ENCODE results near the gene ZSWIM6.

Gene ZSWIM6

DNA sequence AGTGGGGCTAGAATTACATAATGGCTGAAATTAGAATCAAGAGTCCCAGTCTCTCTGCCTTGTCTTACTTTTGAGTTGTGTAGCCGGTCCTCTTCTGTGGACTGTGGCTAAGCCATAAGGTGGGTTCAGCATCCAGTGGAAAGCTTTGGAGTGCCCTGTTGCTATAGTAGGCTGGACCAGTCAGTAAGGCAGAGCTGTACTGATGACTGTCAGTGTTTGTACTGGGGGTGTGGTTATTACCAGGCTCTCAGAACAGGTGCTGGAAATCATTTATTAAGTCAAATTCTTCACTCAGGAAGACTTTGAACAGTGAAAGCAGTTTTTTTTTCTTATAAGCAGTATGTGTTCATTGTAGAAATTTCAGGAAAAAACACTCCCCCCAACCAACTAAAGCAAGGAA, 129.4 kb downstream of the ZSWIM6 start:
- H3K9me3 ChIP-seq (ENCODE audit: control insufficient read depth, insufficient read depth, low read length), result no peaks in the 10 kb centered on the region
- no peaks in the 10 kb centered on the region for H3K36me3 ChIP-seq (ENCODE audit: insufficient read depth, low read length)
- H3K4me1 ChIP-seq (ENCODE audit: insufficient read depth, low read length), result peaks cover 5% of the 10 kb centered on the region; the same call in 1 of the 2 replicates
- no peak overlapping the region for H3K9ac ChIP-seq (ENCODE audit: low read depth, low read length)

DNA sequence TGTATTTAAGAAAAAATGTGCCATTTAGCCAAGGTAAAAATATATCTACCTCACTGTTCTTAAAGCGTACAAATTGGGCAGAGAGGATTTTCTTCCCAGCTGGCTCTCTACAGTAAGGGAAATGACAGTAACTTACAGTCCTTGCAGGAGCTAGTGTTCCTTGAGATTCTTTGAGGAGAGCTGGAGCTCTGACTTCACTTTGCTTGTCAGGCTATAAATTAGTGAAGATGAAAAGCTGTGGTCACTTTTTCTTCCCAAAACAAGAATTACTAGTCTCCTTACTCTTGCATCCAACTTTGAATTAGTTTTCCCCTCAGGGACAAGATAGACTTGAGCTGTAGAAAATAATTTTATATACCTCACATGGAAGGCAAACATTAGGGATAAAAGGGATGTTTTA, 129.9 kb downstream of the ZSWIM6 start:
- Histone ChIP-seq H3K36me3 (ENCODE audit: insufficient read depth, low read length) (no peaks in the 10 kb centered on the region), H3K9me3 (ENCODE audit: control insufficient read depth, insufficient read depth, low read length) (no peaks in the 10 kb centered on the region), H3K4me1 (ENCODE audit: insufficient read depth, low read length) (0 out of 2 replicates have a peak, but pooled peaks cover 2% of the 10 kb centered on the region), H3K9ac (ENCODE audit: low read depth, low read length) (no peak overlapping the region)

DNA sequence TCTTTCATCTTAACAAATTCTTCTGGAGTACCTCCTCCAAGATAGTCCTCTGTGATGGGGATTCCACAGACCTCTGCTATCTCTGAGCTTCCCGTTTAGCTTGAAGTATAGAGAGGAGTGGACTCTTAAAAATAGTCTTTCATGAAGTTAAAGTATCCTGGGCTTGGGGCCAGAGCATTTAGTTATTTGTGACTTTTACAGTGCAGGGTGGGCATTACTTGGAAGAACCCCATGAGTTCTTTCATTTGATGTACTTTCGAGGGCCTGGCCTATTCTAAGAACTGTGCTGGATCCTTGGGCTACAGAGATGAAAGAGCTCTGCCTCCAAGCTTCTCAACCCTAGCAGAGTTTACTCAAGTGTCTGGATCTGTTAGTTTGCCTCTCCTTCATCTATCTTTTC, 131.5 kb downstream of the ZSWIM6 start:
- H3K9ac ChIP-seq (ENCODE audit: low read depth, low read length), result no peak overlapping the region
- no peaks in the 10 kb centered on the region for H3K36me3 ChIP-seq (ENCODE audit: insufficient read depth, low read length)
- H3K4me1 ChIP-seq (ENCODE audit: insufficient read depth, low read length), result peaks cover 15% of the 10 kb centered on the region
- H3K9me3 ChIP-seq (ENCODE audit: control insufficient read depth, insufficient read depth, low read length), result no peaks in the 10 kb centered on the region

DNA sequence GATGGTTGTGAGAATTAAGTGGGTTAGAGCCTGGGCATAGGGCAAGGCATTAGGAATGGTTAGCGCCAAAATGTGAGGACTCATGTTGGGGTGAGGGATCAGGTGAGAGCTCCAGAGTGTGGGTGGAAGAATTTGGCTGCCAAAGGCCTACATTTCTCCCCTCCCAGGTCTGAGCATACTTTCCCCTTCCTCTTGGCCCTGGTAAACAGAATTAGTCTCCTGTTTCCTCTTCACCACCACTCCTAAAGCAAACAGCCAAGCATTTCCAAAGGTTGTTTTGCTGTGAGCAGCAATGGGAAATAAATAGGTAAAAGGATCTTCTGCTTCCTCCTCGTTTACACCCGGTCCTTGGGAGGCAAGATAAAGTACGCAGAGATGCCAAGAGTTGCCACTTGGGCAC, 132.5 kb downstream of the ZSWIM6 start:
- no peaks in the 10 kb centered on the region for H3K9me3 ChIP-seq (ENCODE audit: control insufficient read depth, insufficient read depth, low read length)
- peaks cover 17% of the 10 kb centered on the region for H3K4me1 ChIP-seq (ENCODE audit: insufficient read depth, low read length)
- no peaks in the 10 kb centered on the region for H3K36me3 ChIP-seq (ENCODE audit: insufficient read depth, low read length)
- H3K9ac ChIP-seq (ENCODE audit: low read depth, low read length), result no peak overlapping the region

DNA sequence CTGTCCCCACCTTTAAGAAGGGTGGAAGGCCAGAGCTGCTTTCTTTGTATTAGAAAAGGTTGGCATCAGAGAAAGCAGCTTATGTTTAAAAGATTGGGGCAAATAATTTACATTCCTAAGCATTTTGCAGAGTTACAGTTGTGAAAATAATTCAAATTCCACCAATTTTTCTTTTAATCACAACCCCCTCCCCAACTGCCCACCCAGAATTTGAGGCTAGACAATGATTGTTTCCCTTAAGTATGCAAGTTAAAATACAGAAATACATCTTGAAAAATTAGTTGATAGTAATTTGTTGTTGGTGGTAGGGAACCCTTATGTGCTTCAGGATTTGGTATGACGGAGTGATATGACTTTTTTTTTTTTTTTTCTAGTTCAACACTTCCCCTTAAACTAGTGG, 133.0 kb downstream of the ZSWIM6 start:
- no peaks in the 10 kb centered on the region for H3K36me3 ChIP-seq (ENCODE audit: insufficient read depth, low read length)
- H3K9ac ChIP-seq (ENCODE audit: low read depth, low read length), result no peak overlapping the region
- peaks cover 17% of the 10 kb centered on the region for H3K4me1 ChIP-seq (ENCODE audit: insufficient read depth, low read length)
- no peaks in the 10 kb centered on the region for H3K9me3 ChIP-seq (ENCODE audit: control insufficient read depth, insufficient read depth, low read length)

DNA sequence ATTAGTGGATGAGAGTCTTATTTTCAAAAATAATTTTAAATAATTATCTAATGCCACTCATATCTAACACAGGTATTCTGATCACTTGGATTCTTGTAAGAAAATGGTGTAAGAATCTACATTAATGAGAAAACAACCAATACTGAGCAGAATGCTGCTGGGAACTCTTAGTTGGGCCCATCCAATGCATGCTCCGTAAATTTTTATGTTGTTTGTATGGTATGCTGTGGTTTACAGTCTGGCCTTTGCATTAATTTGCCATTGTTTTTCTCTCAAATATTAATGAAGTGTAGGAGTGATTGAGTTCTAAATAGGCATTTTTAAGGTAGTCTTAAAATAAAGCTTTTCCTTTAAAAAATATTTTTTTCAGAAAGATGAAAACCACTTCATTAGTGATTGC, 133.4 kb downstream of the ZSWIM6 start:
- peaks cover 17% of the 10 kb centered on the region for H3K4me1 ChIP-seq (ENCODE audit: insufficient read depth, low read length)
- H3K36me3 ChIP-seq (ENCODE audit: insufficient read depth, low read length), result no peaks in the 10 kb centered on the region
- no peaks in the 10 kb centered on the region for H3K9me3 ChIP-seq (ENCODE audit: control insufficient read depth, insufficient read depth, low read length)
- H3K9ac ChIP-seq (ENCODE audit: low read depth, low read length), result no peak overlapping the region

DNA sequence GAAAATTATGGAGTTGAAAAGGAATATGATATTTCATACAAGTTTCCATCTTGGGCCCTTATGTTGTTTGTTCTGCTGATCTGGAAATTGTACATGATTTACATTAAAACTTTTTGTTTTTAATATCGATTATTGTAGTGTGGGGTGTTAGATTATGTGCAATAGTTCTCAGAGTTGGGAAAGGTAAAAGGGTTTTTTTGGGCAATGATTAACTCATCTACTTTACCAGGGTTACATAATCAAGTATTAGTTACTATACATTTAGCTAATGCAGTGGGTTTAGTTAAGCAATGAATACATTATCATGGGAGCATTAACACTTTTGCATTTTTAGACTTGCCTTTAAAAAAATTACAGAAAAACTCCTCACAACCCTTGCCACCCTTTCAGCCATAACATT, 134.0 kb downstream of the ZSWIM6 start:
- Histone ChIP-seq H3K9ac (ENCODE audit: low read depth, low read length) (no peak overlapping the region), H3K4me1 (ENCODE audit: insufficient read depth, low read length) (peaks cover 17% of the 10 kb centered on the region), H3K36me3 (ENCODE audit: insufficient read depth, low read length) (no peaks in the 10 kb centered on the region), H3K9me3 (ENCODE audit: control insufficient read depth, insufficient read depth, low read length) (0 out of 2 replicates have a peak, but pooled peaks cover 1% of the 10 kb centered on the region)

DNA sequence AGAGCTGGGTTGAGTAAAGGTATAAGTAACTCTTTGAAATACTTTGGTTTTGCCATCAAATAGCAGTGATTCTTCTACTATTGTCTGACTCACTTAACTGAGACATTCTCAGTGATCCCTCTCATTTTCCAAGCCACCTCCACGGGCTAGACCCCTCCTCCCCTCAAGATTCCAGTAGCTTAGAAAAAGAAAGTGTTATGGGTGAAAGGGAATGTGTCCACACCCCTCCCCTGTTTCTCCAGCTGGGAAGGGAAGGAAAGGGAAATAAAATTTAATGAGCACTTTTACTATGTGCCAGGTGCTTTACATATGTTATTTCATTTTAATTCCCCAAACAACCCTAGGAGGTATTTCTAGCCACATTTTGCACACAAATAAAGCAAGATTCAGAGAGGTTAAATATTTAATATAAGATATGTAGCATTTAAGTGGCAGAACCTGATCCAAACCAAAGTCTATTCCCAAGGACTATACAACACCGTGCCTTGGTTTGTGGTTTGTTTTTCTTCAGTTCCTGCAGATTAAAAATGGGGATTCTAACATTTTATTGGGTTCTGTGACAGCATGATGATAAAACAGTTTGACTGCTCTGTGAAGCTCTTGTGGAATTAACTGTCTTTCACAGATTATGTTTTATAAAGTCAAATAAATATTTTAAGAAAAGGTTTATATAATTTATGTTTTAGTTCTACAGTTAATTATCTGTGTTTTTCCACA, 135.9 kb downstream of the ZSWIM6 start:
- Histone ChIP-seq H3K4me1 (ENCODE audit: insufficient read depth, low read length) (peaks cover 17% of the 10 kb centered on the region), H3K36me3 (ENCODE audit: insufficient read depth, low read length) (0 out of 2 replicates have a peak, but pooled peaks cover 2% of the 10 kb centered on the region)

DNA sequence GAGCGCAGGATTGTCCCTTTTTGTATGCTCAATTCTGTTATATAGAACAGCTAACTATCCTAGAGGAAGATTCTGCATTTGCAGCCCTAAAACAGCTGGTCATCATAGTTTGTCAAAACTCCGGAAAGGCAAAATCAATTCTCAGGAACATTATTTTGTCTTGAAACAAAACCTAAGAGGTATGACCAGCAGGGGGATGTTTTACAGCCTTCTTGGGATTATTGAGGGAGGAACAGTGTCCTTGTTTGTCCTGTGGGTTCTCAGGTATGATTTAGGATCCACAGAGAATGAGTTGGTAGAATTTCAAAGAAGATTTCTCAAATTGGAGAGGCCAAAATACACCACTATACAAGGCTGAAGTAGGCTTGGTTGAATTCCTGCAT, 136.4 kb downstream of the ZSWIM6 start:
- Histone ChIP-seq H3K9ac (ENCODE audit: low read depth, low read length) (no peak overlapping the region), H3K4me1 (ENCODE audit: insufficient read depth, low read length) (peaks cover 17% of the 10 kb centered on the region), H3K9me3 (ENCODE audit: control insufficient read depth, insufficient read depth, low read length) (peaks cover 6% of the 10 kb centered on the region), H3K36me3 (ENCODE audit: insufficient read depth, low read length) (0 out of 2 replicates have a peak, but pooled peaks cover 2% of the 10 kb centered on the region)

More for the DNA sequence above, 135.9 kb downstream of the ZSWIM6 start:
- Histone ChIP-seq H3K9ac (ENCODE audit: low read depth, low read length) (no peak overlapping the region), H3K9me3 (ENCODE audit: control insufficient read depth, insufficient read depth, low read length) (peaks cover 6% of the 10 kb centered on the region)

DNA sequence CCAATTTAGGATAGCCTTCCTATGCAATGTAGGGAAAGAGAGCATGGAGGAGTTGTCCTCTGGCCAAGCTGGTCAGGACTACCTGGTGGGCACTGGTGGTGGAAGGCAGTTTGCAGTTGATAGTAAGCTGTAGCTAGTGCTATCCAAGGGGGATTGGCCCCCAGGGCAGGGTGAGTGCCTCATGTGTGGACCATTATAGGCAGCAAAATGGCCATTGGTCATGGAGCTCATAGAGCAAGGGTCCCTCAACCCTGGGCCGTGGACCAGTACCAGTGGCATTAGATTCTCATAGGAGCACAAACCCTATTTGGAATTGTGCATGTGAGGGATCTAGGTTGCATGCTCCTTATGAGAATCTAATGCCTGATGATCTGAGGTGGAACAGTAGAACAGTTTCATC, 139.3 kb downstream of the ZSWIM6 start:
- H3K9ac ChIP-seq (ENCODE audit: low read depth, low read length), result no peak overlapping the region
- peaks cover 15% of the 10 kb centered on the region for H3K4me1 ChIP-seq (ENCODE audit: insufficient read depth, low read length)
- H3K9me3 ChIP-seq (ENCODE audit: control insufficient read depth, insufficient read depth, low read length), result peaks cover 6% of the 10 kb centered on the region
- H3K36me3 ChIP-seq (ENCODE audit: insufficient read depth, low read length), result 0 out of 2 replicates have a peak, but pooled peaks cover 2% of the 10 kb centered on the region

DNA sequence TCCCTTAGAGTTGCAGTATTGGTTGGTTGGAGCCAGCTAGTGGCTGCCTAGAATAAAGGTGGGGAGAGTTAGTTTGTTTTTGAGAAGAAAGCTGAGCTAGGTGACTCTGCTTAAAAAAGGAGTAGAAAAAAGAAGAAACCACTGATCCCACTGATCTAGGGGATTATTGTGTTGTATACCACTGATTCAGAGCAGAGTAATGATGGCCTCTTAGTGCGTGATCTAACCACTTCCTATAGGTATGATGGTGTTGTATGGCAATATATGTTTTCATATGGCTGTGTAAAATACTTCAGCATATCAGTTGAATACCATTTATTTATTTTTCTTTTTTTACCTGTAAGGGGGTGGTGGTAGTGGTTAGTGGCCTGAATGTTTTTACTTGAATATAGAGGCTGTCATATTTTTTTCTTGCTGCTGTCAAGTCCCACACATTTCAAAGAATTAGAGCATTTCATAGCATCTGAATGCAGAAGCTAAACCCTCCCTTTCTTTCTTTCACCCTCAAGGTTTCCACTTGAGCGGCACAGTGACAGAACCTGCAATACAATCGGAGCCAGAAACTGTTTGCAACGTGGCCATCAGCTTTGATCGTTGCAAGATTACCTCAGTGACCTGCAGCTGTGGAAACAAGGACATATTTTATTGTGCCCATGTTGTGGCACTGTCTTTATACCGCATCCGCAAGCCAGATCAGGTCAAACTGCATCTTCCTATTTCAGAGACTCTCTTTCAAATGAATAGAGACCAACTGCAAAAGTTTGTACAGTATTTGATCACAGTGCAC, 140.3 kb downstream of the ZSWIM6 start:
- no peak overlapping the region for H3K9ac ChIP-seq (ENCODE audit: low read depth, low read length)
- H3K9me3 ChIP-seq (ENCODE audit: control insufficient read depth, insufficient read depth, low read length), result peaks cover 6% of the 10 kb centered on the region
- 0 out of 2 replicates have a peak, but pooled peaks cover 2% of the 10 kb centered on the region for H3K36me3 ChIP-seq (ENCODE audit: insufficient read depth, low read length)
- peaks cover 11% of the 10 kb centered on the region for H3K4me1 ChIP-seq (ENCODE audit: insufficient read depth, low read length)

DNA sequence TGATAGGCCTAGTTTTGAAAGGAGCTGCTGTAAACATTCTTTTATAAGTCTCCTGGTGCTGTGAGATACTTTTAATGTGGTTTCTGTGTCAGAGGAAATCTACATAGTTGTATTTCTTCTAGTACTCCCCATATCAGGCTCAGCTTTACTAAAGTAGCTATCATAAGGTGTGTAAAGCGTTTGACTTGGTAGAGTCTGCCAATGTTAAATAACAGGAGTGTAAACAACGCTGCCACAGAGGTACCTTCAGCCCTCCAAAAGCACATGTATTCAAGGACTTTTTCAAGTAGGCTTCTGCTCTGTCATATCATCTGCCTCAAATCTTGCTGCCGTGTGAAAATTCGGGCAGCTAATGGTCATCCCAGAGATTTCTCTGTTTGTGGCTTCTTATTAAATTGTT, 142.7 kb downstream of the ZSWIM6 start:
- Histone ChIP-seq H3K9me3 (ENCODE audit: control insufficient read depth, insufficient read depth, low read length) (peaks cover 6% of the 10 kb centered on the region), H3K4me1 (ENCODE audit: insufficient read depth, low read length) (no peaks in the 10 kb centered on the region), H3K9ac (ENCODE audit: low read depth, low read length) (no peak overlapping the region), H3K36me3 (ENCODE audit: insufficient read depth, low read length) (0 out of 2 replicates have a peak, but pooled peaks cover 2% of the 10 kb centered on the region)

DNA sequence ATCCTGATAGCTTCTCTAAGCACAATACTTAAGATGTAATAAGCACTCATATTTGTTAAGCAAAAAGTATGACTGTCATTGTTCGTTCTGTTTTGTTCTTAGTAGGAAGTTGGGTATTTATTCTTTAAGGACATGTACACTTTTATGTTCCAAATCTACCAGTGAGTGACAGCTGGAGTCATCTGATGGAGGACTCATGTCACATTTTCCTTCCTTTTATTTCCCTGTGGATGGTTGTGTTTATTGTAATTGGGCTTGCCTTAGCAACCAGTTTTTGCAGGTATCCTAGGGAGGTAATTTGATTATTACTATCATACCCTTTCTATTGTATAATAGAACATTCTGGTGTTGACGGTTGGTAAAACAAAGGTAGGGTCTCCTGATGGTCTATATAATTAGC, 145.7 kb downstream of the ZSWIM6 start:
- Histone ChIP-seq H3K36me3 (ENCODE audit: insufficient read depth, low read length) (no peaks in the 10 kb centered on the region), H3K9ac (ENCODE audit: low read depth, low read length) (no peak overlapping the region), H3K4me1 (ENCODE audit: insufficient read depth, low read length) (no peaks in the 10 kb centered on the region), H3K9me3 (ENCODE audit: control insufficient read depth, insufficient read depth, low read length) (no peaks in the 10 kb centered on the region)

DNA sequence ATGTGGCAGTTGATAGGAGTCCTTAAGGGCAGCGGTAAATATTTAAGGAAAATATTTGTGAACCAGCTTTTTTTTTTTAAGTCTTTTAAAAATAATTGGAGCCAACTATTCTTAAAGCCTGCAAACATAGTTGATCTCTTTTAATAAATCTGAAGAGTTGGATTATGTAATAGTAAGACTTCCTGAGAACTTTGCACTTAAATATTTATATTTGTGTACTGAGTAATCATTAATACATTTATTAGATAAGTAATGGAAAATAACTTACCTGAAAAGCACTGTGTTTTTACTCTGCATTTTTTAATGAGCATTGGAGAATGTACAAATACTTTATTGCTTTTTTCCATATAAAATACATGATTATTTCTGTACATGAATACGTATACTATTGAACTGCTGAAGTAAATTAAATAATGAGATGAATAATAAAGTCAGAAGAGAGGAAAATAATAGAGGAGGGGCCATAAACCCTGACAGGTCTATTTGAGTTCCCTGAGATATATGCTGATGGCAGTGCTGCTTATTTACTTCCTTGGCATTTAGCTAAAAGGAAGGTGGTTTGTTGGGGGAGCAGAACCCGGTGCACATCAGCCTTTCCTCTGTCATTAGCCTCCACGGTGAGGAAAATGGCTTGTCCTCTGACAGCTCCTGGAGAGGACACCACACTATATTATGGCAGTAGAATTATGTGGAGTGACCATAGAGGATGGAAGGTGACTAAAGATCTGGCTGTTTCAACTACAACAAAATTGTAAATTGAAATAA, 148.0 kb downstream of the ZSWIM6 start:
- H3K9ac ChIP-seq (ENCODE audit: low read depth, low read length), result no peak overlapping the region
- H3K36me3 ChIP-seq (ENCODE audit: insufficient read depth, low read length), result no peaks in the 10 kb centered on the region
- no peaks in the 10 kb centered on the region for H3K9me3 ChIP-seq (ENCODE audit: control insufficient read depth, insufficient read depth, low read length)
- no peaks in the 10 kb centered on the region for H3K4me1 ChIP-seq (ENCODE audit: insufficient read depth, low read length)
